GM12873 (cell line): ENCODE data around the gene TBC1D22B.

ENCODE experiments used
- TF ChIP-seq, protein P1 (sequence below): IDR thresholded peaks from 2 replicates; pipeline ENCODE4 v1.5.1; 2012; ENCODE audit warnings: low read depth, mild to moderate bottlenecking, moderate library complexity, low read length, control low read depth; ENCODE audit not compliant: insufficient read depth; ENCODE audit errors: missing control alignments

The TBC1D22B gene

DNA sequence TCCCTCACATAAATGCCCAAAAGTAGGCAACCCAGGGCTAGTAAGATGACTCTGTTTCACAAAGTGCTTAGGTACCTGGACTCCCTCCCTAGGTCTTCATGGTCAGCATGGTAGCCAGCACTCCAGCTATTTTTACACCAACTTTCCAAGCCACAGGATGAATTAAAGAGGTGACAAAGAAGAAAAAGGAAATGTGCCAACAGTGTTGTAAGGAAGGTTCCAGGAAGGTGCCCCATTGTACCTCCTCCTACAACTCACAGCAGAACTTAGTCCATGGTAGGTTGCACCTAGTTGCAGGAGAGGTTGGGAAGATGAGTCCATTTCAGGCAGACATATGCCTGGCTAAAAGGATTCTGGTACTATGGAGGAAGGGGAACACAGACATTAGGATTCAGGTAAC is 76.5 kb downstream of the TBC1D22B start:
- TF ChIP-seq, protein P1, sequence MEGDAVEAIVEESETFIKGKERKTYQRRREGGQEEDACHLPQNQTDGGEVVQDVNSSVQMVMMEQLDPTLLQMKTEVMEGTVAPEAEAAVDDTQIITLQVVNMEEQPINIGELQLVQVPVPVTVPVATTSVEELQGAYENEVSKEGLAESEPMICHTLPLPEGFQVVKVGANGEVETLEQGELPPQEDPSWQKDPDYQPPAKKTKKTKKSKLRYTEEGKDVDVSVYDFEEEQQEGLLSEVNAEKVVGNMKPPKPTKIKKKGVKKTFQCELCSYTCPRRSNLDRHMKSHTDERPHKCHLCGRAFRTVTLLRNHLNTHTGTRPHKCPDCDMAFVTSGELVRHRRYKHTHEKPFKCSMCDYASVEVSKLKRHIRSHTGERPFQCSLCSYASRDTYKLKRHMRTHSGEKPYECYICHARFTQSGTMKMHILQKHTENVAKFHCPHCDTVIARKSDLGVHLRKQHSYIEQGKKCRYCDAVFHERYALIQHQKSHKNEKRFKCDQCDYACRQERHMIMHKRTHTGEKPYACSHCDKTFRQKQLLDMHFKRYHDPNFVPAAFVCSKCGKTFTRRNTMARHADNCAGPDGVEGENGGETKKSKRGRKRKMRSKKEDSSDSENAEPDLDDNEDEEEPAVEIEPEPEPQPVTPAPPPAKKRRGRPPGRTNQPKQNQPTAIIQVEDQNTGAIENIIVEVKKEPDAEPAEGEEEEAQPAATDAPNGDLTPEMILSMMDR, result no peak

DNA sequence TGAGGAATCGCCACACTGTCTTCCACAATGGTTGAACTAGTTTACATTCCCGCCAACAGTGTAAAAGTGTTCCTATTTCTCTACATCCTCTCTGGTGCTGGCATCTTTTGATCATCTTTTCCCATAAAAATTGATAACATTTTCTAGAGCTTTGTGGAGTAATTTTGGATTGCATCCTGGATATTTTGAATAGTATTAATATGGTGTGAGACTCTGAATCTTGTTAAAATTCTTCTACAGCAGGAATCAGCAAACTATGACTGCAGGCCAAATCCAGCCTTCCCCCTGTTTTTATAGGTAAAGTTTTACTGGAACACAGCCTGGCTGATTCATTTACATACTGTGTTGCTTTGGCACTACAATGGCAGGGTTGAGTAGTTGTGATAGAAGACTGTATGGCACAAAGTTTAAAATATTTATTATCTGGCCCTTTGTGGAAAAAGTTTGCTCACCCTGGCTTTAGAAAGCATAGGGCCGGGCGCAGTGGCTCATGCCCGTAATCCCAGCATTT is 81.2 kb downstream of the TBC1D22B start:
- TF ChIP-seq, protein P1, result no peak

DNA sequence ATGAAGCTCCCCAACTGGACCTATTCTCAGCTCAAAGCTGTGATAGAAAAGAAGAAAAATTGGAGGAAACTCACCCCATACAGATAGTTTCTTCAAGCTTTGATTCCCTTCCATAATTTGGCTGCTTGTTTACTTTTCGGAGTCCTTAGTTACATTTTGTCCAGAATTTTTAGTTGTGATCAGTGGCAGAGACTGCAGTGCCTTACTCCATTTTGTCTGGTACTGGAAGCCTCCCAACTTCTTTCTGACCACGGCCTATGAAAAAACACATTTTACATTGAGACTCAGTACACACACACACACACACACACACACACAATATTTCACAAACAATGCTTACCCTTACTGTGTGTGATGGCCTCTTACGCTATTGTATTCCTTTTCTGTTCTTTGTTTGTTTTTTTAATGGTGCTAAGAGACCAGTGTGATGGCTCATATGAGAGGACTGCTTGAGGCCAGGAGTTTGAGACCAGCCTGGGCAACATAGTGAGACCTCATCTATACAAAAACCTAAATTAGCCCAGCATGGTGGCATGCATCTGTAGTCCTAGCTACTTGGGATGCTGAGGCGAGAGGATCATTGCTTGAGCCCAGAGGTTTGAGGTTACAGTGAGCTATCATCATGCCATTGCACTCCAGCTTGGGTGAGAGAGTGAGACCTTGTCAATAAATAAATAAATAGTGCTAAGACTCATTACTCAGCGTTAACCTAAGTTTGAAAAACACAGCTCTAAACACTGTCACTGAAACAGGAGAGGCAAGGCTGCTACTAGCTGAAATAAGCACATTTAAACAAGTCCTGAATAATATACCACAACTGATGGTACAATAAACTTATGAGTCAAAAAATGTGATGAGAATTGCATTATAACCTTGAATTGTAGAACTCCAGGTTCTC is 82.4 kb downstream of the TBC1D22B start:
- TF ChIP-seq, protein P1, result no peak

DNA sequence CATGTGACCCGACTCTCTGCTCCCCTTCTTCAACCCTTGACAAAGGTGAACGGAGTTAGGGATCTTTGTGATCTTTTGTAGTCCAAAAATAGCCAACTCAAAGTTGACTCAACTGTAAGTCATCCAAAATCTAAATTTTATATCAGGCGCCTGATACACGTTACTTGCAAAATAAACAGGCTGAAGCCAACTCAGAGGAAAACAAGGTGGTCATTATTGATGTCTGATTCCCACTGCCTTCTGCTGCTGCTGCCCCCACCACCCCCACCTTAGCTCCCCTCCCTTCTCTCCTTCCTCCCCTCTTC is 83.0 kb downstream of the TBC1D22B start:
- TF ChIP-seq, protein P1, result no peak

DNA sequence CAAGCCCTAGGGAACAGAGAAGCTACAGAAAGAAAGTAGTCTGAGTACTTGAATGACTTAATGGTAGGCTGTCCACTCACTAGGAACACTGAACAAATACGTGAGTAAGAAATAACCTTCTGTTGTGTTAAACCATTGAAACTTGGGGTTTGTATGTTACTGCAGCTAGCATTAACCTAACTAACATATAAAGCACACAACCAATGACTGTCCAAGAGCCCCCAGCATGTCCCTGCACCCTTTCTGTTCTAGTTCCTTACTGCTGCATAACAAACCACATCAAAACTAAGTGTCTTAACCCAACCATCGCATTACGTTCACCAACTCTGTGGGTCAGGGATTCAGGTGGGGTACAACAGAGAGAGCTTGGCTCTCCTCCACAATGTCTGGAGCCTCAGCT is 85.7 kb downstream of the TBC1D22B start:
- TF ChIP-seq, protein P1, result no peak

DNA sequence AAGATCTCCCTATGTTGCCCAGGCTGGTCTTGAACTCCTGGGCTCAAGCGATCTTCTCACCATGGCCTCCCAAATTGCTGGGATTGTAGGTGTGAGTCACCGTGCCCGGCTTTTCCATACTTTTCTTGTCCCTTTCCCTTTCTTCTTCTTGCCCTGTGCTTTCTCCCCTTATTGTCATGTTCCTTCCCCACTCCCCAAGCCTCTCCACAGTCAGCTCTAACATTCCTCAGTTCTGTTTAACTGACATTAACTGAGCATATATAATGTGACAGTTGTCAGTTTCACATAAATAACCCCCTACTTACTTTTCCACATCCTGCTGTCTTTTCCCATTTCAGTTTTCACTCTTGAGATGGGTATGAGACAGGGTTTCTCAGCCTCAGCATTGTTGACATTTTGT is 86.7 kb downstream of the TBC1D22B start:
- TF ChIP-seq, protein P1, result no peak

DNA sequence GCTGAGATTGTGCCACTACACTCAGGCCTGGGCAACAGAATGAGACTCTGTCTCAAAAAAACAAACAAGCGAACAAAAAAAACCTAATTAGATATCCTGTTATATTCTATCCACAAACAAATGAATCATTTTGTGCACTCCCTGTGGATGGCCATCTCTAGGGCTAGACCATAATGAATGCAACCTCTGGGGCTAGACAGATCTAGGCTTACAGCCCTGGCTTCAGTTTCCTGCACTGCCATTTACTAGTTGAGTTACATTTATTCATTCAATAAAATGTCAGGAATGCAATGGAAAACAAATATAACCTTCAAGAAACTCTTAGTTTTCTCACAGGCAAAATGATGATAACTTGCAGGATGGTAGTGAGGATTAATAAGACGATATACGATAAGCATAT is 89.6 kb downstream of the TBC1D22B start:
- TF ChIP-seq, protein P1, result no peak
